Measurements from ENCODE around the gene SSX2IP.

The SSX2IP gene

GRCh38 chr1:84712276-84712874 lies 22.1 kb upstream of the SSX2IP start:
- Histone ChIP-seq H3K4me3 (replicated peaks; ENCODE audit: low read depth, low read length) (no peak overlapping the region), H3K36me3 (ENCODE audit: control insufficient read depth, insufficient read depth, low read length) (no peaks in the 10 kb centered on the region), H3K27me3 (replicated peaks; ENCODE audit: control insufficient read depth, insufficient read depth, low read length) (no peaks in the 10 kb centered on the region)
- no peak for DNase-seq (ENCODE audit: extremely low read depth, insufficient read length)
- TF ChIP-seq CTCF (IDR thresholded peaks at IDR 0.05; ENCODE audit: insufficient read depth, low read length, poor library complexity, severe bottlenecking): no peak

DNA sequence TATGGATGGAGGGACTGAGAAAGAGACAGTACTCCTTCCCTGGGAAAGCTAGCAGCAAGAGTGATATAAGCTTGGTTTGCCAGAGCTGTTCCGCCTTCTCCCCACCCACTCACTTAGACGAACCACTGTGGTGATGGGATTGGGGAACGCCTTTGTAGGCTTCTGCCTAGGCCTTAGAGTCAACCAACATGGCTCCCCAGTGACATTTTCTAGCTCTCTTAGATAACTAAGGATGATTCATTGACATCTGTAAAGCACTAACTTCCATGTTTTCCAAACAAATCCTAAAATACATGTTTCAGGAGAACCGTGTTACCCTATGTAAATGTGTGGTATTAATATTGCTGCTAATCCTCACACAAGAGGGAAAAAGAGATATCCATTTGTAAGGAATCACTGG lies 21.6 kb upstream of the SSX2IP start:
- H3K36me3 ChIP-seq (ENCODE audit: control insufficient read depth, insufficient read depth, low read length): no peaks in the 10 kb centered on the region
- no peak for TF ChIP-seq CTCF (IDR thresholded peaks at IDR 0.05; ENCODE audit: insufficient read depth, low read length, poor library complexity, severe bottlenecking)
- no peak for DNase-seq (ENCODE audit: extremely low read depth, insufficient read length)
- no peak overlapping the region for H3K4me3 ChIP-seq (replicated peaks; ENCODE audit: low read depth, low read length)
- no peaks in the 10 kb centered on the region for H3K27me3 ChIP-seq (replicated peaks; ENCODE audit: control insufficient read depth, insufficient read depth, low read length)

- no peak for TF ChIP-seq CTCF (IDR thresholded peaks at IDR 0.05; ENCODE audit: insufficient read depth, low read length, poor library complexity, severe bottlenecking)
- H3K4me3 ChIP-seq (replicated peaks; ENCODE audit: low read depth, low read length): no peak overlapping the region
These were observed 20.9 kb upstream of the SSX2IP start for GRCh38 chr1:84711121-84711520.

DNA sequence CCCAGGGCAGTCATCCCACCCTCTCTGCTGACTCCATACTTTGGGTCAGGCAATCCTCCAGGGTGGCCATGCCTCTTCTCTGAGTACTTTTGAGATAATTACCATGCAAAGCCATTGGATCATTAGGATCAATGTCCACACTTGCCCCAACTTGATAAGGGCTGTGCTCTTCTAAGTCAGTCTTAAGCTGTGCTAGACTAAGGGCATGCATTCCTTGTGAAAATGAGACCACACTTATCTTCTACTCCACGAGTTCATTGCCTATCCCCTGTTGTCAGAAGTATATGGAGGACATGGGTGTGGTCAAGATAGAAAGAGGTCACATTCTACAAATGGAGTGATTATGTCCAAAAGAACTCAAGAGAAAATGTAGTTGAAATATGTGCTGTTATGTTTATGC lies 18.9 kb upstream of the SSX2IP start:
- DNase-seq (ENCODE audit: extremely low read depth, insufficient read length): no peak
- H3K27me3 ChIP-seq (replicated peaks; ENCODE audit: control insufficient read depth, insufficient read depth, low read length): no peaks in the 10 kb centered on the region; the same call in none of the 2 replicates
- no peaks in the 10 kb centered on the region for H3K36me3 ChIP-seq (ENCODE audit: control insufficient read depth, insufficient read depth, low read length)
- no peak overlapping the region for H3K4me3 ChIP-seq (replicated peaks; ENCODE audit: low read depth, low read length)
- TF ChIP-seq CTCF (IDR thresholded peaks at IDR 0.05; ENCODE audit: insufficient read depth, low read length, poor library complexity, severe bottlenecking): no peak

More at GRCh38 chr1:84711121-84711520, 20.9 kb upstream of the SSX2IP start:
- no peaks in the 10 kb centered on the region for H3K36me3 ChIP-seq (ENCODE audit: control insufficient read depth, insufficient read depth, low read length)
- no peak for DNase-seq (ENCODE audit: extremely low read depth, insufficient read length)
- no peaks in the 10 kb centered on the region; the same call in 1 of the 2 replicates for H3K27me3 ChIP-seq (replicated peaks; ENCODE audit: control insufficient read depth, insufficient read depth, low read length)

DNA sequence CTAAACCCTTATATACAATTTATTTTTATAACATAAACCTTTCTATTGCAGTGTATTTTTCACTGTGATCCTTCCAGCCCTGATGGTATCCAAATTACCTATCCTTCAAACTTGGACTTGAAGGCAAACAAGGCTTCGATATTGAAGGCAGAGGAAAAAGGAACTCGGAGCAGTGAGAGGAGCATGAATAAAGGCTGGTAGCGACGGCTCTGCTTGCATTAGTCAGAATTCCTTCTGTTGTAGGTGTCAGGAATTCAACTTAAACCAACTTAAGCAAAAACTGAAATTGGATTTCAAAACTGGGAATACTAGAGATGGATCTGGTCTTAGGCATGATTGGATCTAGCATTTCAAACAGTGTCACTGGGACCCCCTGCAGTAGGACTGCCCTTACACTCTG lies 17.8 kb upstream of the SSX2IP start:
- Histone ChIP-seq H3K36me3 (ENCODE audit: control insufficient read depth, insufficient read depth, low read length) (no peaks in the 10 kb centered on the region), H3K4me3 (replicated peaks; ENCODE audit: low read depth, low read length) (no peak overlapping the region), H3K27me3 (replicated peaks; ENCODE audit: control insufficient read depth, insufficient read depth, low read length) (no peaks in the 10 kb centered on the region; the same call in none of the 2 replicates)
- DNase-seq (ENCODE audit: extremely low read depth, insufficient read length): no peak
- TF ChIP-seq CTCF (IDR thresholded peaks at IDR 0.05; ENCODE audit: insufficient read depth, low read length, poor library complexity, severe bottlenecking): no peak

DNA sequence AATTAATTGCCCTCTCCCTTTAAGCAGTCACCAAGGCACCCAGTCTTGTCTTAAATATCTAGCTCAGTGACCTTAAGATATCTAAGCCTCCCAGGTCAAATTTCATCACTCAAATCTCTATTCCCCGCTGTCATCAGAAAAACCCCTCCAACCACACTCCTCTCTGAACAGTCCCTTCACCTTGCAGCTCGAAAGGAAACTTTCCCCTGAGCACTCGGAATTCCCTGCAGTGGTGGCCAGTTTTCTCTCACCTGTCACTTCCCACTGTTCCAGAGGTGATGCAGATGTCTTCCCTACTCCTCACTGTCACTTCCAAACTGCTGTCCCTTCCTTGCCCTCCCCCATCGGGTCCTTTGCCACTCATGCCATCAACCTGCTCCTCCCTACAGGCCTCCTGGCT lies 15.3 kb upstream of the SSX2IP start:
- Histone ChIP-seq H3K4me3 (replicated peaks; ENCODE audit: low read depth, low read length) (no peak overlapping the region), H3K36me3 (ENCODE audit: control insufficient read depth, insufficient read depth, low read length) (no peaks in the 10 kb centered on the region), H3K27me3 (replicated peaks; ENCODE audit: control insufficient read depth, insufficient read depth, low read length) (no peaks in the 10 kb centered on the region; the same call in none of the 2 replicates)
- no peak for DNase-seq (ENCODE audit: extremely low read depth, insufficient read length)
- TF ChIP-seq CTCF (IDR thresholded peaks at IDR 0.05; ENCODE audit: insufficient read depth, low read length, poor library complexity, severe bottlenecking): no peak
